Measurements from ENCODE around the gene KRT15. TPM values are rescaled to one million over a fixed set of nuclear protein-coding genes. Genes with fewer than 3 reads are reported as not detected.

Gene KRT15
- total and polyA plus RNA-seq, 9 of the 15 experiments (the other 6 are each of a cell fraction or from before 2014, with no cell fraction given) = 0.28 to 4.4 (median 0.56) TPM

- no peak for TF ChIP-seq ZBTB11 (CRISPR knock-in tag; IDR thresholded peaks at IDR 0.05)
- TF ChIP-seq CBFA2T2 (conservative IDR thresholded peaks at IDR 0.05) = peak; percentile 76
- TF ChIP-seq KDM1A (IDR thresholded peaks at IDR 0.05) = peak; percentile 93 to 96
- TF ChIP-seq TAL1 (IDR thresholded peaks at IDR 0.05) = peak; percentile 31; the same call in 1 of the 2 replicates
- TF ChIP-seq HDAC2 (IDR thresholded peaks at IDR 0.05) = 0 out of 2 replicates have a peak, but pooled peaks have one; percentile 26
- peak; percentile 49; the same call in 1 of the 2 replicates for TF ChIP-seq SMARCA4 (IDR thresholded peaks at IDR 0.05)
- no peak for TF ChIP-seq THRB (CRISPR knock-in tag; conservative IDR thresholded peaks at IDR 0.05)
- no peak for TF ChIP-seq ZBTB7A (IDR thresholded peaks at IDR 0.05; ENCODE audit: borderline replicate concordance, control insufficient read depth, low read depth, low read length)
- no peak for TF ChIP-seq ZNF24 (IDR thresholded peaks at IDR 0.05)
- peak; percentile 68 for TF ChIP-seq ARID1B (IDR thresholded peaks at IDR 0.05)
- no peak for TF ChIP-seq ELK1 (CRISPR knock-in tag; IDR thresholded peaks at IDR 0.05)
- no peak for TF ChIP-seq TEAD2 (tag; IDR thresholded peaks at IDR 0.05)
- no peak for TF ChIP-seq SIN3B (IDR thresholded peaks at IDR 0.05; ENCODE audit: low read depth)
- no peak for TF ChIP-seq HNRNPH1 (optimal IDR thresholded peaks at IDR 0.05; ENCODE audit: low read depth, low read length)
- no peak for TF ChIP-seq ZNF586 (CRISPR knock-in tag; conservative IDR thresholded peaks at IDR 0.05)
Measured at GRCh38 chr17:41540921-41541625, 22.4 kb upstream of the KRT15 start (continued).
